Osteoblast (primary cell): Measurements from ENCODE around the gene PACSIN2. TPM values are rescaled to one million over a fixed set of nuclear protein-coding genes. Genes with fewer than 3 reads are reported as not detected.

ENCODE experiments used
- DNase-seq: peaks from one replicate; pipeline ENCODE4 v3.0.0; 2011; ENCODE audit warnings: low spot score, mixed read lengths; ENCODE audit not compliant: insufficient read length; ENCODE audit errors: missing footprints
- H2AFZ ChIP-seq: 2 replicates; pipeline ENCODE4 v1.6.0; 2011; ENCODE audit warnings: mild to moderate bottlenecking, low read length
- H3K27ac ChIP-seq: 2 replicates; pipeline ENCODE4 v1.5.1; 2011; ENCODE audit warnings: mild to moderate bottlenecking, low read depth, low read length, moderate library complexity
- H3K27me3 ChIP-seq: 2 replicates; pipeline ENCODE4 v1.6.0; 2012; ENCODE audit warnings: mild to moderate bottlenecking, control low read depth, inconsistent platforms, low read length, moderate library complexity; ENCODE audit not compliant: insufficient read depth
- H3K36me3 ChIP-seq: 2 replicates; pipeline ENCODE4 v1.5.1; 2011; ENCODE audit warnings: mild to moderate bottlenecking, low read length, control low read depth, moderate library complexity; ENCODE audit not compliant: insufficient read depth
- H3K4me1 ChIP-seq: 2 replicates; pipeline ENCODE4 v1.5.1; 2011; ENCODE audit warnings: mild to moderate bottlenecking, low read length, control low read depth, moderate library complexity; ENCODE audit not compliant: insufficient read depth
- H3K4me2 ChIP-seq: 2 replicates; pipeline ENCODE4 v1.6.0; 2011; ENCODE audit warnings: mild to moderate bottlenecking, low read length; ENCODE audit not compliant: insufficient read depth
- H3K4me3 ChIP-seq: fragments of 200-600 bp; sonication (generic); 3 replicates; pipeline ENCODE4 v1.5.1; 2012; ENCODE audit warnings: mild to moderate bottlenecking, low read length, inconsistent platforms; ENCODE audit not compliant: insufficient read depth
- H3K79me2 ChIP-seq: 2 replicates; pipeline ENCODE4 v1.6.0; 2012; ENCODE audit warnings: mild to moderate bottlenecking, low read length, control low read depth, inconsistent platforms; ENCODE audit not compliant: insufficient read depth
- H3K9me3 ChIP-seq: 2 replicates; pipeline ENCODE4 v1.5.1; 2011; ENCODE audit warnings: low read depth, low read length, control low read depth
- H4K20me1 ChIP-seq: 2 replicates; pipeline ENCODE4 v1.6.0; 2012; ENCODE audit warnings: mild to moderate bottlenecking, low read length, control low read depth; ENCODE audit not compliant: insufficient read depth
- CTCF ChIP-seq: IDR thresholded peaks from 2 replicates; pipeline ENCODE4 v1.5.1; 2011; ENCODE audit warnings: mild to moderate bottlenecking, low read depth, low read length, moderate library complexity; ENCODE audit errors: extremely low read depth
- total RNA-seq: library from RNA; depleted of rRNA; stranded (reverse); fragments of >200 nt; gene quantifications from 2 replicates; pipeline ENCODE4 v1.2.3, GENCODE V29; 2012

The PACSIN2 gene
- total RNA-seq, 1 donor: 38.0 TPM

- Histone ChIP-seq H3K4me1 (peaks cover 30% of the 10 kb centered on the region), H3K36me3 (peaks cover 30% of the 10 kb centered on the region), H2AFZ (no peak overlapping the region), H3K4me3 (no peak overlapping the region), H3K79me2 (peaks cover 90% of the 10 kb centered on the region), H4K20me1 (peaks cover 53% of the 10 kb centered on the region), H3K4me2 (peak overlapping the region; percentile 49), H3K27me3 (no peaks in the 10 kb centered on the region), H3K9me3 (no peaks in the 10 kb centered on the region), H3K27ac (peak overlapping the region; percentile 71)
- TF ChIP-seq CTCF: no peak
- DNase-seq: peak; percentile 82
Measured at GRCh38 chr22:42848941-42849550, 165.9 kb downstream of the PACSIN2 start.

GRCh38 chr22:42847110-42847509 lies 167.8 kb downstream of the PACSIN2 start:
- no peak for DNase-seq
- Histone ChIP-seq H4K20me1 (peaks cover 54% of the 10 kb centered on the region), H3K4me1 (peaks cover 50% of the 10 kb centered on the region), H3K4me3 (no peak overlapping the region), H3K9me3 (no peaks in the 10 kb centered on the region), H3K79me2 (peaks cover 85% of the 10 kb centered on the region), H3K27ac (no peak overlapping the region), H3K27me3 (no peaks in the 10 kb centered on the region), H3K4me2 (no peak overlapping the region), H2AFZ (no peak overlapping the region), H3K36me3 (peaks cover 36% of the 10 kb centered on the region)
- TF ChIP-seq CTCF: no peak

GRCh38 chr22:42844756-42845155 lies 170.2 kb downstream of the PACSIN2 start:
- no peak overlapping the region for H2AFZ ChIP-seq
- H3K27me3 ChIP-seq: no peaks in the 10 kb centered on the region
- no peak overlapping the region for H3K4me3 ChIP-seq
- peak overlapping the region; percentile 82 for H3K27ac ChIP-seq
- H3K79me2 ChIP-seq: peaks cover 75% of the 10 kb centered on the region
- H3K4me1 ChIP-seq: peaks cover 62% of the 10 kb centered on the region
- H3K36me3 ChIP-seq: peaks cover 49% of the 10 kb centered on the region
- peak; percentile 62 for DNase-seq
- H3K4me2 ChIP-seq: peak overlapping the region; percentile 37
- TF ChIP-seq CTCF: no peak
- peaks cover 38% of the 10 kb centered on the region for H4K20me1 ChIP-seq
- no peaks in the 10 kb centered on the region for H3K9me3 ChIP-seq

- no peak overlapping the region for H2AFZ ChIP-seq
- peaks cover 48% of the 10 kb centered on the region for H3K4me1 ChIP-seq
- H3K9me3 ChIP-seq: no peaks in the 10 kb centered on the region
- no peak overlapping the region for H3K4me3 ChIP-seq
- H4K20me1 ChIP-seq: peaks cover 23% of the 10 kb centered on the region
- H3K79me2 ChIP-seq: peaks cover 64% of the 10 kb centered on the region
- no peaks in the 10 kb centered on the region for H3K27me3 ChIP-seq
- no peak for TF ChIP-seq CTCF
- no peak overlapping the region for H3K4me2 ChIP-seq
- DNase-seq: peak; percentile 86
- H3K36me3 ChIP-seq: peaks cover 59% of the 10 kb centered on the region
- peak overlapping the region; percentile 81 for H3K27ac ChIP-seq
Measured at GRCh38 chr22:42842658-42843370, 172.1 kb downstream of the PACSIN2 start.
